LNCAP (cell line): ENCODE measurements around the gene CD72.

Source experiments
- TF ChIP-seq, protein P1 (sequence below): fragments of 450-650 bp; IDR thresholded peaks from 2 replicates; pipeline ENCODE4 v1.5.1; 2017; ENCODE audit warnings: mild to moderate bottlenecking

The CD72 gene

DNA sequence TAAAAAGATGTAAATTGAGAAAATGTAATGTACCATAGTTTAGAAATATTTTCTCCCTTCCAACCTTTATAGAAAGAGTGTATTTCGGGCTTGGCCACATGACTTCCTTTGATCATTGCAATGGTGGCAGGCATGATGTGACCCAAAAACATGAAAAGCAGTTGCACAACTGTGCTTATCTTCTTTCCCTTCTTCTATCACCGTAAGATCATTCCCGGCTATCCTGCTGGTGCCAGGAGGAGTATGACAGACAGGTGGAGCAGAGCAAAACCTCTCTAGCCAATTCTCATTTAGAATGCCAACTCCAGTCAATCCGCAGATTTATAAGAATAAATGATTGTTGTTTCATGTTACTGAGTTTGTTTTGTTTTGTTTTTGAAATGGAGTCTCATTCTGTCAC, 23.7 kb downstream of the CD72 start:
- TF ChIP-seq, protein P1, sequence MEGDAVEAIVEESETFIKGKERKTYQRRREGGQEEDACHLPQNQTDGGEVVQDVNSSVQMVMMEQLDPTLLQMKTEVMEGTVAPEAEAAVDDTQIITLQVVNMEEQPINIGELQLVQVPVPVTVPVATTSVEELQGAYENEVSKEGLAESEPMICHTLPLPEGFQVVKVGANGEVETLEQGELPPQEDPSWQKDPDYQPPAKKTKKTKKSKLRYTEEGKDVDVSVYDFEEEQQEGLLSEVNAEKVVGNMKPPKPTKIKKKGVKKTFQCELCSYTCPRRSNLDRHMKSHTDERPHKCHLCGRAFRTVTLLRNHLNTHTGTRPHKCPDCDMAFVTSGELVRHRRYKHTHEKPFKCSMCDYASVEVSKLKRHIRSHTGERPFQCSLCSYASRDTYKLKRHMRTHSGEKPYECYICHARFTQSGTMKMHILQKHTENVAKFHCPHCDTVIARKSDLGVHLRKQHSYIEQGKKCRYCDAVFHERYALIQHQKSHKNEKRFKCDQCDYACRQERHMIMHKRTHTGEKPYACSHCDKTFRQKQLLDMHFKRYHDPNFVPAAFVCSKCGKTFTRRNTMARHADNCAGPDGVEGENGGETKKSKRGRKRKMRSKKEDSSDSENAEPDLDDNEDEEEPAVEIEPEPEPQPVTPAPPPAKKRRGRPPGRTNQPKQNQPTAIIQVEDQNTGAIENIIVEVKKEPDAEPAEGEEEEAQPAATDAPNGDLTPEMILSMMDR = no peak

DNA sequence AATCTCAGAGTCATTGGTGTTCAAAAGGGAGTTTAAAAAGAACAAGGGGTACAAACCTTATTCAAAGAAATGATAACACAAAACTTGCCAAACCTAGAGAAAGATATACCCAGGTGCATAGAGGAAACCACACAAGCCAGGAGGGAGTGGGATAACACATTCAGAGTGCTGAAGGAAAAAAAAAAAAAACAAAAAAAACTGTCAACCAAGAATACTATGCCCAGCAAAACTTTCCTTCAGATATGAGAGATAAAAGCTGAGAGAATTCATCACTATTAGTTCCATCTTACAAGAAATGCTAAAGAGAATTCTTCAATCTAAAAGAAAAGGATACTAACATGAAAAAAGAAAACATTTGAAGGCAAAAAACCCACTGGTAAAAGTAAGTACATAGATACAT, 24.6 kb downstream of the CD72 start:
- TF ChIP-seq, protein P1 = no peak

DNA sequence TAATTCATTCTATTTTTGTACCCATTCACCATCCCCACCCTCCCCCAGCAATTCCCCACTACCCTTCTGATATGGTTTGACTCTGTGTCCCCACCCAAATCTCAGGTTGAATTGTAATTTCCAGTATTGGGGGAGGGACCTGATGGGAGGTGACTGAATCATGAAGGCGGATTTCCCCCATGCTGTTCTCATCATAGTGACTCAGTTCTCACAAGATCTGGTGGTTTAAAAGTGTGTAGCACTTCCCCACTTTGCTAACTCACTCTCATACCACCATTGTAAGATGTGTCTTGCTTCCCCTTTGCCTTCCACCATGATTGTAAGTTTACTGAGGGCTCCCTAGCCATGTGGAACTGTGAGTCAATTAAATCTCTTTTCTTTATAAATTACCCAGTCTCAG, 39.1 kb downstream of the CD72 start:
- TF ChIP-seq, protein P1 = no peak

DNA sequence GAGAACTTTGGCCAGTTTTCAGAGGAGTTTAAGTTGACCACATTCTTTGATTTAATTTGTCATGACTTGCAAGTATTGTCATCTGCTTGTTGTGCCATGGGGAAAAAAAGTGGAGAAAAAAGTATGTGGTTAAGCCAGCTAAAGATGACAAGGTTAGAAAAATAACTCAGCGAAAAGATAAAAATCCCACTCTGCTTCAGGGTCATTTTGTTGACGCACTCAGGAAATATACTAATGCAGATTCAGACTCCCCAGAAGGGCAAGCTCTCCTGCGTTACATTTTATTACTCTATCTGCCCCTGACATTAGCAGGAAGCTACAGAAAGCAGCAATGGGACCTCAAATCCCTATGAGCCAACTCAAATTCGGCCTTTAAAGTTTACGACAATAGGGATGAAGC, 40.7 kb downstream of the CD72 start:
- TF ChIP-seq, protein P1 = no peak

DNA sequence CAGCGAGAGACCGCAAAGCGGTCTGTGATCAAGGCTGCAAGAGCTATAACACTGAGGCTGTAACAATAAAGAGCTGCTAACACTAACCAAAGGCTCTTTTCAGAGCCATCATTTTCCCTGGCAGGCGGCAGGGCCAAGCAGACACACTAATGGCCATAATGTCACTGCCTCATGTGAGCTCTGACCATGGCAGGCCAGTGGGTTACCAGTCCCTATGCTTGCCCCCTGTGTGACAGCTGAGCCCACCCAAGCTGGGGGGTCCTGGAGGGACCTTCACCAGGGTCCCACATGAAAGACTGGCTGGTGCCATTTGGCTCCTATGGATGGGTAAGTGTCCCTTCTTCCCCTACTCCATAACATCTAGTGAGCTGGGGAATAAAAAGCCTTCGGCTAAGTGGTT, 42.7 kb downstream of the CD72 start:
- TF ChIP-seq, protein P1 = no peak

DNA sequence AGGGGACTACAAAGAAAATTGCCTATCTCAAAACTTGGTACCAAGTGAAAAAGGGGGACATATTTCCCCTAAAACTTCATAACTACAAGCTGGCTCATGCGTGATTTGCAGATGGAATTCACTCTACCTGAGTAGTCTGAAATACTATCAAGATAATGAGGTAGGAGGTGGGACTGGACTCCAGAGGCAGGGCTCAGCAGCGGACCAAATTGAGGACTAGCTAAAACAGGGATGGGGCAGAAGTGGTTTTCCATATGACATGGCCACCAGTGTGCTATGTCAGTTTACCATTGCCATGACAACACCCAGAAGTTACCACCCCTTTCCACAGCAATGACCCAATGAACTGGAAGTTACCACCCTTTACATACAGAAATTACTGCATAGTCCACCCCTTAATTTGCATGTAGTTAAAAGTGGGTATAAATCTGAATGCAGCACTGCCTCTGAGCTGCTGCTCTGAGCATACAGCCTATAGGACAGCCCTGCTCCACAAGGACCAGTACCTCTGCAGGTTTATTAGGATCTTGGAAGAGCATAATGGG, 43.6 kb downstream of the CD72 start:
- TF ChIP-seq, protein P1 = no peak

DNA sequence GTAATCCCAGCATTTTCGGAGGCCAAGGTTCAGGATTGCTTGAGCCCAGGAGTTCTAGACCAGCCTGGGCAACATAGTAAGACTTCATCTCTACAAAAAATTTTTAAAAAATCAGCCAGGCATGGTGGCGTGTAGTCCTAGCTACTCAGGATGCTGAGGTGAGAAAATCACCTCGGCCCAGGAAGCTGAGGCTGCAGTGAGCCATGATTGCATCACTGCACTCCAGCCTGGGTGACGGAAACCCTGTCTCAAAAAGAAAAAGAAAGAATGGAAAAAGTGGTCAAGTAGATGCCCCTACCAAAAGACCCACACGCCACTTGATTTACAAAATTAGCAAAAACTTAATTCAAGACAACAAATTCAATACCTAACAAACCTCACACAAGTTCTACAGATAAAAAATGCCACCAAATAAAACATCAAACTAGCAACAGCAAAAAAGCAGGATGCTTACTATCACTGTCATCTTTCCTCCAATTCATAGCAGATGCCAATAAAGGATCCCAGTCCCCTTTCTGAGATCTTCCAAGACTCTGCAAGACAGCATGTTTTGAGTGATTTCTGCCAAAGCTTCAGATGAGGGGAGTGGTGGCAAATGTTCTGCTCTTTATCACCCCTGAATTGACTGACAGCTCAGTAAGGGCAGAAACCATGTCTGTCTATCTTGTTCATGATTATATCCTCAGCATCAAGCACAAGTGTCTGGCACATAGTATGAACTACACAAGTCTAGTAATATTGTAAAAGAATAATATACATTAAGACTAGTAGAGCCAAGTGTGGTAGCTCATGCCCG, 47.3 kb downstream of the CD72 start:
- TF ChIP-seq, protein P1 = no peak
